GM12891 (cell line): Measurements from ENCODE around the gene KRT31.

Source experiments
- POLR2A ChIP-seq: IDR thresholded peaks from 2 replicates; pipeline ENCODE4 v1.6.1; 2011; ENCODE audit warnings: low read depth, low read length, control low read depth
- POLR2AphosphoS5 ChIP-seq: IDR thresholded peaks from 2 replicates; pipeline ENCODE4 v1.6.1; 2011; ENCODE audit warnings: low read depth, low read length, control low read depth
- TAF1 ChIP-seq: IDR thresholded peaks from 2 replicates; pipeline ENCODE4 v1.6.1; 2011; ENCODE audit warnings: low read depth, low read length, control low read depth

DNA sequence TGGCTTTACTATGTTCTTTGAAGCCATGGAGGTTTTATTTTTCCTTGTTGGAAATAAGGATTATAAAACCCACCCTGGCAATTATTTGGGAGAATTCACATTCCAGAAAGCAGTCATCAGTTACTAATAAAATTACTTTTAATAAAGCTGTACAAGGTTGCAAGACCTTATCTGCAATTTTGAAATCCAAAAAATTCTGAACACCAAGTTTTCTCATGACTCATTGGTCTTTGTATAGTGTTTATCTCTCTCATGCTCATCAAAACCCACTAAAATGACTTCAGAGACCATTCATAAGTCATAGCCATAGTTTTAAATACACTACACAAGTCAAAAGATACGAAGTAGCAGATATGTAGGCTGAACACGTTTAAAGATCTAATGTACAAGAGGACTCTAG lies 49.4 kb upstream of the KRT31 start:
- TF ChIP-seq POLR2AphosphoS5 (no peak), TAF1 (no peak), POLR2A (no peak)
